G401 (cell line): ENCODE data around the gene LRRC8C. TPM values are rescaled to one million over a fixed set of nuclear protein-coding genes. Genes with fewer than 3 reads are reported as not detected.

Experiments
- DNase-seq: peaks from one replicate; pipeline ENCODE4 v3.0.0-alpha.2; 2015; ENCODE audit warnings: low spot score
- in situ Hi-C: cut with HindIII; loops from 2 replicates; pipeline ENCODE4 v1.10.0; 2016; ENCODE audit warnings: low sequenced_read_pairs, mixed read lengths
- total RNA-seq: library from RNA; depleted of rRNA; stranded (reverse); fragments of >200 nt; shearing (Covaris generic); gene quantifications from 2 replicates; pipeline ENCODE4 v1.2.3, GENCODE V29; 2014

The LRRC8C gene
- total RNA-seq, 1 experiment from 2014 or later = 6.5 TPM

- in situ Hi-C loops = loop anchor here (25.0 kb wide), 1 partner anchor 102 kb away; no protein-coding TSS in a partner anchor
These were observed 27.5 kb downstream of the LRRC8C start for GRCh38 chr1:89660224-89661061.

GRCh38 chr1:89665941-89666340 lies 33.0 kb downstream of the LRRC8C start:
- in situ Hi-C loops = loop anchor here (25.0 kb wide), 1 partner anchor 96 kb away; no protein-coding TSS in a partner anchor
- DNase-seq = no peak

More at GRCh38 chr1:89660224-89661061, 27.5 kb downstream of the LRRC8C start:
- no peak for DNase-seq

- in situ Hi-C loops = loop anchor here (25.0 kb wide), 1 partner anchor 96 kb away; no protein-coding TSS in a partner anchor
- DNase-seq = no peak
These were observed 33.7 kb downstream of the LRRC8C start for GRCh38 chr1:89666640-89667039.

GRCh38 chr1:89667691-89668090 lies 34.8 kb downstream of the LRRC8C start:
- in situ Hi-C loops = loop anchor here (25.0 kb wide), 1 partner anchor 95 kb away; no protein-coding TSS in a partner anchor
- DNase-seq = no peak

DNA sequence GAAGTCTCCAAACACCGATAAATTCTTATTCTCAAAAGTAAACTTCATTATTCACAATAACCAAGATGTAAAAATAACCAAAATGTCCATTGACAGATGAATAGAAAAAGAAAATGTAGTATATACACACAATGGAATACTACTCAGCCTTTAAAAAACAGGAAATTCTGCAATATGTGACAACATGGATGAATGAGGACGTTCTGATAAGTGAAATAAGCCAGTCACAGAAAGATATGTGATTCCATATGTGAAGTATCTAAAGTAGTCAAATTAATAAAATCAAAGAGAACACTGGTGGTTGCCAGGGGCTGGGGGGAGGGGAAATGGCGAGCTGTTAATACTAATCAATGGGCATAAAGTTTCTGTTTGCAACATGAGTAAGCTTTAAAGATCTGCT lies 36.0 kb downstream of the LRRC8C start:
- no peak for DNase-seq
- in situ Hi-C loops = loop anchor here (25.0 kb wide), 1 partner anchor 93 kb away; no protein-coding TSS in a partner anchor

- no peak for DNase-seq
- in situ Hi-C loops = loop anchor here (25.0 kb wide), 1 partner anchor 93 kb away; no protein-coding TSS in a partner anchor
These were observed 36.5 kb downstream of the LRRC8C start for GRCh38 chr1:89669441-89669840.

DNA sequence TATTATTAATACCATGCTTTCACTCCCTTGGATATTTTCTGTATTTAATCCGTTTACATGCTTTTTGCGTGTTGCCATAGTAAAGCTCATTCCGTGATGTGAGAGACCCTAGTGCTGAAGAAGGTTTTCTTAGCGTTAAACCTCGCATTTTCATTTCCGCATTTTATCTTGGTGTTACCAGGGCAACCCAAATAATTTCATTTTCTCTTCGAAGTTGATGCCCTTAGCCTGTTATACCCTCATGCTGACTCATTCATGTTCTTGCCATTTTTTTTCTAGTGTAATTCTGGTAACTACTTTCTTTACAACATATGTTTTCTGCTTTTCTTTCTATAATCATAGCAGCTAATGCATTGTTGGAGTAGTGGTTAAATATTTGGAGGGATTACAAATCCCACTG lies 37.2 kb downstream of the LRRC8C start:
- in situ Hi-C loops = loop anchor here (25.0 kb wide), 1 partner anchor 92 kb away; no protein-coding TSS in a partner anchor
- no peak for DNase-seq

DNA sequence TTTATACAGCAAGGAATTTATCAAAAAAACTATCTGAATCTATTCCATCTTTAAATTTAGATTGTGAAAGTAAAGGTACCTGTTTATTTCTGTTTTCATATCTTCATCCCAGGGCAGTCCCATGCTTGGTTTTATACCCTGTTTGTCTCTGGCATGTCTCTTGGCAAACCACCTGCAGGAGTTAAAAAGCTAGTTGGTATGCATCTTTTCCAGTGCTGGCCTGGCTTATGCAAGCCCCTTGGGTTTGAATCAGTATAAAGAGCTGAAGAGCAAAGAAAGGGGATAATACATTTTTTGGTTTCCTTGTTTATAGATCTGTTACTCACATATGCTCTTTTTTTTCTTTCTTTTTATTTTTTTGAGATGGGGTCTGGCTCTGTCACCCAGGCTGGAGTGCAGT lies 37.8 kb downstream of the LRRC8C start:
- in situ Hi-C loops = loop anchor here (25.0 kb wide), 1 partner anchor 92 kb away; no protein-coding TSS in a partner anchor
- no peak for DNase-seq

DNA sequence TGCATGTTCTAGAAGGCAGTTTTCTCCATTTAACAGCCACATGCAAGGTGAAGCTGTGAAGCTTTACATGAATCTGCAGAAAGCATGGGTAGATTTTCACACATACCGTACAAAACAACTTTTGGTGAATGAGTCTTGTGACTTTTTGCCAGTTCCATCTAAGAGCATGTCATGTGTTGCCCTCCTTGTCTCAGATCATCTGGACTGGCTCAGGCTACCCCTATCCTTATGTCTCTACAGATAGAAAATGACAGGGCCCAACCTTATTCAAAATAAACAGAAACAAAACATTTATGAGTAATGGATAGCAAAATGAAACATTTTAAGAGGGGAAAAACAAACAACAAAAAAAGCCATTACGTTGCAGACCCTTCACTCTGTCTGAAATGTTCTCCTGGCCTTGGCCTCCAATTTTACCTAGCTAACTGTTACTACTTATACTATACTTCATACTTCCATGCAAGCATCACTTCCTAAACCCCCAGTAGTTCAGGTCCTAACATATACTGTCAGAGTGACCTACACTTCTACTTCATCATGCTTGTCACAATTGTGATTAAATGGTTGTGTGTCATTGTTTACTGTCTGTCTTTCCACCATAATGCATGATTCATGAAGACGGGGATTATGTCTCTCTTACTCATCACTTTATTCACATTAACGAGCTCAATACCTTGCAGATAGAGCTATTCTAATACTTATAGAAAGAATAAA lies 39.0 kb downstream of the LRRC8C start:
- in situ Hi-C loops = loop anchor here (25.0 kb wide), 1 partner anchor 90 kb away; no protein-coding TSS in a partner anchor
- no peak for DNase-seq

DNA sequence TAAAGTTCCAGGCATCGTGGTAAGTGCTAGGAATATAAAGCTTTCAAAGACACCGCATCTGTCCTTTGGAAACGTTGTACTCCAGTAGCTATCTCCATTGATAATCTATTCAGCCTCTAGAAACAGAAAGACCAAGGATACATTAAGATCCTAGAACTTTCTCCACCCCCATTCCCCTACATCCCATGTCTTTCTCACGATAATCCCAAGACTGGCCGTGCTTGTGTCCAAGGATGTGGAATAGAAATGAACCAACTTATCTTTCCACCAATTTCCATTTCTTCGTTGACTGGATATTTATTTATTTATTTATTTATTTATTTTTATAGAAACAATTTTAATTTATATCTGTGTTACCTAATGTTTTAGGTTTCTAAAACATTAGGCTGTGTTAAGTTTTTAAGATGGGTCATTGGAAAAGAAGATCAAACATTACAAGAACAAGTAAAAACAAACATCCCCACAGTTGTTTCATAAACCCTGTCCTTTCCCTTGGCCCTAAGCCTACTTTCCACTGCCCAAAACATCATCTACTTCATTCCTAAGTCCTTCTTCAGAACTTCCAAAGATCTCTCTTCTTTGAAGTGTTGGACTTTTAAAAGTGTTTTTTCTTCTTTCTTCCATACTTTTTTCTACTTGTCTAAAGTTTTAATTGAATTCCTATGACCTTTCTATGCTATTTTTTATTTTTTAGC lies 39.7 kb downstream of the LRRC8C start:
- no peak for DNase-seq
- in situ Hi-C loops = loop anchor here (25.0 kb wide), 1 partner anchor 90 kb away; no protein-coding TSS in a partner anchor

DNA sequence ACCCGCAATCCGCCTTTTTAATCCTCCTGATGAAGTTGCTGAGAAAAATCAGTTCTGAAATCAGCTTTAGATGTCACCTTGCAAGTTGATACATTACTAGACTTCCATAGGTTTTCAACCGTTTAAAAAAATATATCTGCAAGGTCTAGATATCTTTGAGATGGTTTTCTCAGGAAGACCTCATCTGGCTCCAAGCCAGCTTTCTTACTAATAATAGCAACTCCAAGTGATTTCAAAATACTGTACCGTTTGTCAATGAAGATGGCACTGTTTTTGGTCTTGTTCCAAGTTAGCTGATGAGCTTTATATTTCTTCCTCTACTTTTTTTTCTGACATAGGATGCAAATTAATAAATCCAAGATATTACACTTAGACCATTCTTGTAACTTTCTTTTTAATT lies 40.3 kb downstream of the LRRC8C start:
- in situ Hi-C loops = loop anchor here (25.0 kb wide), 1 partner anchor 89 kb away; no protein-coding TSS in a partner anchor
- DNase-seq = no peak

DNA sequence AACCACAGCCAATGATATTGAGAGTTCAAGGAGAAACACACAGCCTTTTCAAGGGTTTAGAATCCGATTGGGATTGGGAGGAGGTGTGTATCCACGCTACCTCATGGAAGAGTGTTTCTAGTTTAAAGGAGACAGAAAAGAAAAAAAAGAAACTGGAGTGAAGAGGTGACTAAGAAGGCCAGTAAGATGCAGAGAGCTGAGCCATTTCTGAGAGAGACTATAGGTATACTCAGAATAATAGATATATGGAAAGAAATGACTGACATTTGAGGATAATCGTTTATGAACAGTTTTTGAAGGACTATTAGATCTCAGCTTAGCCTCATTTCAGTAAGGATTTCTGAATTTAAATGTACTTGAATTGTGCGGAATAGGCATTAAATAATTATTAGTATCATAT lies 42.8 kb downstream of the LRRC8C start:
- in situ Hi-C loops = no loop called here

DNA sequence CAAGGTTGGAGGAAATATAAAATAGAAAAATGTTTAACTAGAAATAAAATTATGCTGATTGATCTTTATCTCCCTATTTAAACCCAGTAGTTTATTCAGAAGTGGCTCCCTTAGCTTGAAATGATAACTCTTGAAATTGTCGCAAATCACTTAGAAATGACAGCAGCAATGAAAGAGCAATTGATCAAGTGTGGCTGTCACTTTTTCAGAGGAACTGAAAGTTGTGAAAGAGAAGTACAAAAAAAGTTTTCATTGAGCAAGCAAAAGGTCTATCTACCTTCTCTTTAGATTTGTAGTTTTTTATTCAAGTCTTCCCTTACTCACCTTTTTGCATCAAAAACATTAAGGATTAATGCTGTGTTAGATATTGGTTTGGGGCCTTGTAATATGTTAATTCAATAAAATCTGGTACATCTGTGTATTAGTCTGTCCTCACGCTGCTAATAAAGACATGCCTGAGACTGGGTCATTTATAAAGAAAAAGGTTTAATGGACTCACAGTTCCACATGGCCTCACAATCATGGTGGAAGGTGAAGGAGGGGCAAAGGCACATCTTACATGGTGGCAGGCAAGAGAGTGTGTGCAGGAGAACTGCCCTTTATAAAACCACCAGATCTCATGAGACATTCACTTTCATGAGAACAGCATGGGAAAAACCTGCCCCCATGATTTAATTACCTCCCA lies 48.3 kb downstream of the LRRC8C start:
- in situ Hi-C loops = no loop called here
- DNase-seq = no peak

More for the DNA sequence above, 42.8 kb downstream of the LRRC8C start:
- no peak for DNase-seq

DNA sequence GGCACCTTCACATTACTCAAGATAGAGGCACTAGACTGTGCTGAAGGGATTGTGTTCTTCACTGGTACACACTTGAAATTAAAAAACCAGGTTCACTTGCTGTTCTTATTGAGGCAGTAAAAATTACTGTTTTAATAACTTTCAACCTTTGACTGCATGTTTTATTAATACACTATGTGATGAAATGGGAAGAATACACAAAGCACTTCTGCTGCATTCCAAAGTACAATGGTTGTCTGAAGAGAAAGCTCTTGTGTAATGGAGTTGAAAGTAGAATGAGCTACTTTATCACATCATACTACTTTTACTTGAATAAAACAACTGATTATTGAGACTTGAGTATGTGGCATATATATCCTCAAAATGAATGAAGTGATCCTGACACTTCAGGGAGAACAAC lies 49.7 kb downstream of the LRRC8C start:
- no peak for DNase-seq
- in situ Hi-C loops = no loop called here

- no peak for DNase-seq
- in situ Hi-C loops = no loop called here
These were observed 52.5 kb downstream of the LRRC8C start for GRCh38 chr1:89685461-89685860.

GRCh38 chr1:89686520-89686919 lies 53.6 kb downstream of the LRRC8C start:
- DNase-seq = no peak
- in situ Hi-C loops = no loop called here

GRCh38 chr1:89687254-89687653 lies 54.3 kb downstream of the LRRC8C start:
- no peak for DNase-seq
- in situ Hi-C loops = no loop called here

- no peak for DNase-seq
- in situ Hi-C loops = no loop called here
These were observed 55.7 kb downstream of the LRRC8C start for GRCh38 chr1:89688607-89689006.

GRCh38 chr1:89689234-89689633 lies 56.3 kb downstream of the LRRC8C start:
- no peak for DNase-seq
- in situ Hi-C loops = no loop called here
